T-helper 22 cell (primary cell): ENCODE data around the gene LARP1.
"Not testable (repeated sequence)": the region's sequence is repeated elsewhere in the genome, so short reads cannot be mapped to it uniquely, and the experiment has no call there.

Source experiments
- DNase-seq: peaks from one replicate; pipeline ENCODE4 v3.0.0-alpha.2; 2020; ENCODE audit warnings: low read depth

The LARP1 gene

GRCh38 chr5:154755361-154756008, at the start of gene LARP1:
LARP1 (plus strand) TSS chr5:154755377; CDS start chr5:154755758, 381 bp downstream.
- DNase-seq: no peak

DNA sequence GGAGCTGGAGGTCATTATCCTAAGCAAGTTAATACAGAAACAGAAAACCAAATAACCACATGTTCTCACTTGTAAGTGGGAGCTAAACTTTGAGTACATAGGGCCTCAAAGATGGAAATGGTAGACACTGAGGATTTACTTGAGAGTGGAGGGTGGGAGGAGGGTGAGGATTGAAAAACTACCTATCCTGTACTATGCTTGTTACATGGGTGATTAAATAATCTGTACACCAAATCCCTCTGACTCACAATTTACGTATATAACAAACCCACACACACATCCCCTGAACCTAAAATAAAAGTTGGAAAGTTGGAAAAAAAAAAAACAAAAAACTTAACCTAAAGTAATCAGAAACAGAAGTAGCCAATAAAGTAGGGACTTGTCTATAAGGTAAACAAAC, 48.8 kb upstream of the LARP1 start:
- DNase-seq: no peak

- no peak for DNase-seq
These were observed 47.5 kb upstream of the LARP1 start for GRCh38 chr5:154707641-154708040.

GRCh38 chr5:154708207-154708606, 47.0 kb upstream of the LARP1 start:
- no peak for DNase-seq

GRCh38 chr5:154708846-154709245, 46.3 kb upstream of the LARP1 start:
- no peak for DNase-seq

- no peak for DNase-seq
These were observed 45.5 kb upstream of the LARP1 start for GRCh38 chr5:154709368-154710305.

GRCh38 chr5:154712518-154713437, 42.4 kb upstream of the LARP1 start:
- DNase-seq: no peak

DNA sequence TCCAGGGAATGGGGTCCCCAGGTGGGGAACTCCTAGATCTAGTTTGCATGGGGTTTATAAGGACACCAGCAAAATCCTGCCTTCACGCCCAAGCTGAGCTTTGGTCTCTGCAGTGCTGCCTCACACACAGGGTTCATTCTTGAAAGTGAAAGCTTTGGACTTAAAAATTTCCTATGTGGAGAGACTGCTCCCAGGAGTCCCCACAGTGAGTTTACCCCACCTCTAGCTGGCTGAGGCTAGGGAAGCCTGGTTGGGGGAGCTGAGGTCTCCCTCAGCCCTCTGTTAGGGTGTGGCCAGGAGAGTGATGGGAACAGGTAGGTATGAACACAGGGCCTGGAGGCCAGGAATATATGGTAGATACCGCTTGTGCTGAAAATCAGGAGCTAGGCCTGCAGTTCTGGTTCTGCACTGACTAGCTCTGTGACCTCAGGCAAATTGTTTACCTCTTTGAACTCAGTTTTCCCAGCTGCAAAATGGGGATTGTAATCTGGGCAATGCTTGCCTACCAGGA, 41.5 kb upstream of the LARP1 start:
- DNase-seq: no peak

GRCh38 chr5:154714266-154714986, 40.8 kb upstream of the LARP1 start:
- DNase-seq: no peak

- DNase-seq: no peak
These were observed 33.6 kb upstream of the LARP1 start for GRCh38 chr5:154721481-154722058.

DNA sequence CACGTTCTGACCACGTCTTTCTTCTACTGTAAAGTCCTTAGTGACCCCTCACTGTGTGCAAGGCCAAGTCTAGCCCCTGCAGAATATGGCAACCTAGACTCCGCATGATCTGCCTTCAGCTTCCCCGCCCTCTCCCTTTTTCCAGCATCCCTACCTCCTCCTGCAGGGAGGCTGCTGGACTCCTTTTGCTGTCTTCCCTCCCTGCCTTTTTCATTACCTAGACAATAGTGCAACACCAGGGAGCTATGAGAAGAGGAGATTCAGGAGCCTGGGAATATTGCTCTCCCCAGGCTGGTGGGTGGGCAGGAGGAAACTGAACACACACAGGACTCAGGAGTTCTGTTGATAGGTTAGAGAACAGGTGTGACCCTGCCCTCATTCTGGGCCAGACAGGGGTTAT, 33.1 kb upstream of the LARP1 start:
- DNase-seq: no peak

GRCh38 chr5:154722936-154723335, 32.2 kb upstream of the LARP1 start:
- no peak for DNase-seq

GRCh38 chr5:154723740-154724505, 31.3 kb upstream of the LARP1 start:
- DNase-seq: no peak

- DNase-seq: no peak
These were observed 27.8 kb upstream of the LARP1 start for GRCh38 chr5:154727361-154727760.

GRCh38 chr5:154728939-154729588, 26.1 kb upstream of the LARP1 start:
- no peak for DNase-seq

DNA sequence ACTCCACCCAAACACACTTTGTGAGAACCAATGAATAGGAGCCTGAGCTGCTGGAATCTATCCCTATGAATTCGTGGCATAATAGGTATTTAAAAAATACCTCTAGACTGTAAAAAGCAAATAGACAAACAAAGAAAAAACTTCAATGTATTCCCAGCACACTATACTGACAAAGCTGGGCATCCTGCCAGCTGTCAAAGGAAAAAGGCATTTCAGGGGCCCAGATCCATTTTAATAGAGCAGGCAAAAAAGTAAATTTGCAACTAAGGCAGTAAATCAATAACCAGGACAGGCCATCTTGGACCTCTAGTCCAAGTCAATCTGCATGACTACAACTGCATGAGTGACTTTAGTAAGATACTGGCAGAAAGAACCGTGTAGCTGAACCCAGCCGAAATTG, 25.6 kb upstream of the LARP1 start:
- no peak for DNase-seq

DNA sequence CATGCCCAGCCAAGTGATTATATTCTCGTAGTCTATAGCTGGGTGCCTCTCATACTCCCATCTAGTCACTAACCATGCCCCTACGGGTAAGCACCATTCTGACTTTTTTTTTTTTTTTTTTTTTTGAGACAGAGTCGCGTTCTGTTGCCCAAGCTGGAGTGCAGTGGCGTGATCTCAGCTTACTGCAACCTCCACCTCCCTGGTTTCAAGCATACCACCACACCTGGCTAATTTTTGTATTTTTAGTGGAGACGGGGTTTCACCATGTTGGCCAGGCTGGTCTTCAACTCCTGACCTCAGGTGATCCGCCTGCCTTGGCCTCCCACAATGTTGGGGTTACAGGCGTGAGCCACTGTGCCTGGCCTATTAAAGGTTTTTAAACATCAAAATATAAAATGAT, 24.4 kb upstream of the LARP1 start:
- DNase-seq: not testable (repeated sequence)

GRCh38 chr5:154732212-154732611, 23.0 kb upstream of the LARP1 start:
- DNase-seq: no peak

DNA sequence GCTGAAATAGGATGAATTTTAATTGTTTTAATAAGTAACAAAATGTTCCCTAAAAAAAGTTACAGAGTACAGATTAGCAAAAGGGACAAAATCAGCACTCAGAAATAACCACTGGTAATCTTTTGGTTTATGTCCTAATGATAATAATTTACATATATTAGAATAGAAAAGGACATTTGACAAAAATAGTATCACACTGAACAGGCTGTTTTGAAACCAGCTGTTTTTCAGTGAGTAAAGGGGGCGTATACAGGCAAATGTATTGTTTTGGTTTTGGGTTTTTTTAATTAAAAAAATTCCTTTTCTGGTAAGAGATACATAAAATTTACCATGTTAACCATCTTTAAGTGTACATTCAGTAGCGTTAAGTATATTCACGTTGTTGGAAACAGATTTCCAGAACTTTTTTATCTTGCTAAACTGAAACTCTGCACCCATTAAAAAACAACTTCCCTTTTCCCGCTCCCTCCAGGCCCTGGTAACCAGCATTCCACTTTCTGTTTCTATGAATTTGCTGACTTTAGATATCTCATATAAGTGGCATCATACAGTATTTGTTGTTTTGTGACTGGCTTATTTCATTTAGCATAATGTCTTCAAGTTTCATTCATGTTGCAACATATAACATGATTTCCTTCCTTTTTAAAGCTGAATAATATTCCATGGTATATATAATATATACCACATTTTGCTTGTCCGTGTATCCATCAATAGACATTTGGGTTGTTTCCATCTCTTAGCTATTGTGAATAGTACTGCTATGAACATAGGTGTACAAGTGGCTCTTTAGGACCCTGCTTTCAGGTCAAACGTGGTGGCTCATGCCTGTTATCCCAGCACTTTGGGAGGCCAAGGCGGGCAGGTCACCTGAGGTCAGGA, 20.6 kb upstream of the LARP1 start:
- DNase-seq: no peak
